Activated T-cell treated with anti-CD3 and anti-CD28 coated beads, Interleukin-2, amount 50 U/mL, for 48 hours (primary cell): ENCODE results near the gene SNX9.

Experiments
- DNase-seq, 2 experiments: peaks; one replicate each; pipeline ENCODE4 v3.0.0-alpha.2; 2020

SNX9 gene

GRCh38 chr6:157981395-157982101 is 158.5 kb downstream of the SNX9 start, which contains the start of gene SYNJ2:
SYNJ2 (plus strand) TSS chr6:157981863; CDS start chr6:157981962, 99 bp downstream.
- peak; percentile 82 to 87 for DNase-seq

DNA sequence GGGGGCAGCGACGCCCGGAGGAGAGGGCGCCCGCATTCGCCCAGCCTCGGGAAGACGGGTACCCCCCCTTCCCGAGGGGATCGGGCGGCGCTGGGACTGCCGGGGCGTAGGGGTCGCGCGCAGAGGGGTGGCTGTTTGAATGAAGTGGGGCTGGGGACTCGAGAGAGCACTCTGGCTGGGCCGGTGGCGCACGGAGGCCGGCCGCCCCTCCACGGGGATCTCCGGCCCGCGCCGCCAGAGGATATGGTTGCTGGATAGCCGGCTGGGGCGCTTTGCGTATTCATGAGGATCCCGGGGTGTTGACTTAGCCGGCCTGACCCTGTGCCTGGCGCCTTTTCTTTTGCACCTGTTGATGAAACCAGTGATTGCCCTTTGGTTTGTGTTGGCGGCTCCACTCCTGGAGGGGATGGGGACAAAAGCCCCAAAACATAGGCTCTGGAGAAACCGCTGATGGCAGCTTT is 159.1 kb downstream of the SNX9 start:
- DNase-seq = peak; percentile 58 to 62

DNA sequence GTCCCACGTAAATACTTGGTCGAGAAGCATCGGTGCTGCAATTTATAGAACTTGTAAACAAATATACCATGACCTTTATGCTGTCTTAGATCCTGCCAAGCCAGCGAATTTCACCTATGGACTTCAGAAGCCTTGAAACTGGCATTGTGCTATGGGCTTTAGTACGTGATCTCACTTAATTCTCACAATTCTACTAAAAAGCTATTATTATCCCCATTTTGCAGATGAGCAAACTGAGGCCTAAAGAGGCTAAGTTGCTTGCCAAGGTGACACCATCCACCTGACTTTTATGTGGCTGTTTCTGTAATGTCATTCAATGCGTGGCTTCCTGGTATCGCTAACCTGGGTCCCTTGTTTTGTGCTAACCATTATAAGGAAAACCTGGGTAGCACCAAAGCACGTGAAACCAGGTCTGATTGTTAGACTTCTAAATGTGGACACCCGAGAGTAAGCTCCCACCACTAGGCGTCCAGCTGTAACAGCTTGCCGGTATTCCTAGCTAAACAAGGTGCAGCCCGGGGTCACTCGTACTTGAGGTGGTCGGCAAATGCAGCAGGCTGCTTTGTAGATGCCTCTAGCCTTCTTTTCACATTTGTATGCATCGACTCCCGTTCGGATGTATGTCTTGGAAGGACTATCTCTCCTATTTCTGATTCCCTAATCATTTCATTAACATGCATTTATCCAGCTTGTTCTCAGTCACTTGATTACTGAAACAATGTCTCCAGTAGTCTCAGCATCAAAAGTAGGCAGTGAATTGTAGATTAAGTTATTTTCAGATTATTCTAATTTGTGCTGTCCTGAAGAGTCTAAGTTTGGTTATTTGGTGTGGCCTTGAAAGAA is 159.7 kb downstream of the SNX9 start:
- DNase-seq = peak; percentile 38 to 43

- DNase-seq = no peak
Measured at GRCh38 chr6:157983406-157984119, 160.5 kb downstream of the SNX9 start.

GRCh38 chr6:157984128-157984527 is 161.1 kb downstream of the SNX9 start:
- DNase-seq = no peak

- DNase-seq = no peak
Measured at GRCh38 chr6:157984686-157985225, 161.7 kb downstream of the SNX9 start.

- no peak for DNase-seq
Measured at GRCh38 chr6:157985378-157986155, 162.5 kb downstream of the SNX9 start.

GRCh38 chr6:157987788-157988699 is 165.0 kb downstream of the SNX9 start:
- no peak for DNase-seq

- DNase-seq = no peak
Measured at GRCh38 chr6:157988700-157989063, 165.6 kb downstream of the SNX9 start.

- peak; percentile 37 to 45 for DNase-seq
Measured at GRCh38 chr6:157989541-157990289, 166.7 kb downstream of the SNX9 start.

- DNase-seq = peak; percentile 58 to 62
Measured at GRCh38 chr6:157990321-157991066, 167.4 kb downstream of the SNX9 start.

- no peak for DNase-seq
Measured at GRCh38 chr6:157991067-157991432, 168.0 kb downstream of the SNX9 start.

- DNase-seq = no peak
Measured at GRCh38 chr6:157993076-157993475, 170.0 kb downstream of the SNX9 start.

GRCh38 chr6:157994125-157994795 is 171.2 kb downstream of the SNX9 start:
- no peak for DNase-seq
